NOMO-1 treated with DMSO at 0.1 percent for 48 hours (cell line): ENCODE measurements around the gene PHLDB3.

ENCODE experiments used
- DNase-seq: peaks from one replicate; lab custom pipeline; 2025; ENCODE audit not compliant: unreplicated experiment; lab: John Stamatoyannopoulos, UW

The PHLDB3 gene

DNA sequence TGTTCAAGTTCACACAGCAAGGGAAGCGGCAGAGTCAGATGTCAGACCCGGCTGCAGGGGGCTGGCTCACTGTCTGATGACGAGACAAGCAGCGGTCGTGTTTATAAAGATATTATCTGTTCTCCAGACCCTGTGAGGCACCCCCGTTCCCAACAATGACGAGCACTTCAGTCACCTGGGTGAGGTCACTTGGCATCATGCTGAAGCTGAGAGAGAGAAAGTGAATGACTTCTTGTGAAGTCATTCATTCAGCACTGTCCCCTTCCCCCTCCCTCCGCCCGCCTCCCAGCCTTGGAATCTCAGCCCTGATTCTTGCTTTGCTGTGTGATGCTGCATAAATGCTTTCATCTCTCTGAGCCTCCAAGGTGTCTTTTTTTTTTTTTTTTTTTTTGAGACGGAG is 34.3 kb downstream of the PHLDB3 start:
- DNase-seq = no peak

DNA sequence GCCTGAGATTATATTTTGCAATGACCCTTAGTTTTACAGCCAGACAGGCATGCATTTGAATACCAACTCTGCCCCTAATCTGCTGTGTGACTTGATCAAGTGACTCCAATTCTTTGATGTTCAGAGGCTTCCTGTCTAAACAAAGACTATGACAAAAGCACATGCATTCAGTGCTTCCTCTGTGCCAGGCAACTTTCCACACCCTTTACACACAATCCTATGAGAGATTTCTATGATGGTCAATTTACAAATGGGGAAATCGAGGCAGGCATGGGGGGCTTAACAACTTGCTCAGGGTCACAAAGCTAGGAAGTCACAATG is 35.4 kb downstream of the PHLDB3 start:
- DNase-seq = no peak

DNA sequence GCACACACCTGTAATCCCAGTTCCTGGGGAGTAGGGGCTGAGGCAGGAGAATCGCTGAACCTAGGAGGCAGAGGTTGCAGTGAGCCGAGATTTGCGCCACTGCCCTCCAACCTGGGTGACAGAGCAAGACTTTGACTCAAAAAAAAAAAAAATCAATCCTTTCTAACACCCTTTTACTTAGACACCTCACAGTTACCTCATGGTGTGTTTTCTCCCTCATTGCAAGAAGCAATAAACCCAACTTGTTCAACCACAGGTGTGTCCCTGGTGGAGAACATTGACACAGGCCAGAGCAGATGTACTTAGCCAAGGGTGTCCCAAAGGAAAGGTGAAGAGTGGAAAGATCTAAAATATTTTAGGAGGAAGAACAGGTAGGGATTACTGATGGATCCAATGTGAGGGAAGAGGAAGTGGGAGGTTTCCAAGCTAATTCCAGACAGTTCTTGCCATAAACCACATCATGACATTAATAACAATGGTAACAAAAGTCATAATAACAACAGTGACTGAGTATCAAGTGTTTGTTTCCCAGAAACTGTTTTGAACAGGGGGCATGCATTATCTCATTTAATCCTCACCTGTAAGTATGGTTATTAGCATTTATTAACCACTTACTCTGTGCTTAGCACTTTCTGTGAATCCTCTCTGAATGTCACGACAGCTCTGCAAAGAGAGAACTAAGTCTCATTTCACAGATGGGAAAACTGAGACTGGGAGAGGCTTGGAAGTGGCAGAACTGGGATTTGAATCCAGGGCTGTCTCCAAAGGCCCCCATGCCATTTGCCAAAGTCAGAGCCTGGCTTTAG is 36.0 kb downstream of the PHLDB3 start:
- DNase-seq = no peak

GRCh38 chr19:43467730-43468129 is 36.8 kb downstream of the PHLDB3 start:
- no peak for DNase-seq

- no peak for DNase-seq
Measured at GRCh38 chr19:43467276-43467675, 37.3 kb downstream of the PHLDB3 start.

DNA sequence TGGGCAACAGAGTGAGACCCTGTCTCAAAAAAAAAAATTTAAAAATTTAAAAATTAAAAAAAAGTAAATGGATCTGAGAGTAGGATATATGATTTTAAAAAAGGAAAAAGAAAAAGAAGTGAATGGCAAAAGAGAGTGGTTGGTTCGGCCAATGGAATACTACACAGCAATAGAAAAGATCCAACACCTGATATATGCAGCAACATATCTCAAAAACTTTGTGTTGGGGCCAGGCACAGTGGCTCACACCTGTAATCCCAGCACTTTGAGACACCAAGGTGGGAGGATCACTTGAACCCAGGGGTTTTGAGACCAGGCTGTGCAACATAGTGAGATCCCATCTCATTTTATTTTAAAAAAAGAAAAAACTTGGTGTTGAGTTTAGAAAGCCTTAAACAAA is 37.8 kb downstream of the PHLDB3 start:
- DNase-seq = no peak

DNA sequence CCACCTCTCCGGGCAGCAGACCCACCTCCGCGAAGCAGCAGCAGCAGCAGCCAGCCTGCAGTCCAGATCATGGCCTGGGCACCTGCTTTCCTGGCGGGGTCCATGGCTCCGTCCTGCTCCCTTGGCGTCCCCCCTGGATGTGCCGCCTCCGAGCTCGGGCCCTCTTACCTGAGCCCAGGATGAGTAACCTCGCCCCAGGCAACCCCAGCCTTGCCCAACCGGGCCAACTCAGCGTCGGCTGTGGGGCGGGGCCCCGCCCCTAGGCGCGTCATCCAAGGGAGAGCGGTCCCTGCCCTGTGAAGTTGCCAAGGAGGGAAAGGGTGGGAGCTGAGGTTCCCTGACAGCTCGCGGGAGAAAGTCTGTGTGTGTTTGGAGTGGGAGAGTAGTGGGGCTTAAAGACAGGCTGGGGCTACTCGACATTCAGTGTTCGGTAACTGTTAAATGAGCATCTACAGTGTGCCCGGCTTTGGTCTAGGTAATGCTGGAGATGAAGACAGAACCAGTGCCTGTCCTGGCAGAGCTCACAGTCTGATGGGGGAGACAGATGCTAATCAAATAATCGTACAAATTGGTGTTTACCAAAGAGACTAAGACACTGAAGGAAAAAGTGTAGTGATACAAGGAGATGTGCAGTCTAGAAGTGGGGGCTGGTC is 39.0 kb downstream of the PHLDB3 start, which contains the start of gene LYPD3:
Gene LYPD3, minus strand, starts transcription at position 141 of the 653 bp plus-strand sequence. Its CDS starts 37 bp downstream, at position 104.
- no peak for DNase-seq

- DNase-seq = no peak
Measured at GRCh38 chr19:43464134-43464775, 40.3 kb downstream of the PHLDB3 start.

DNA sequence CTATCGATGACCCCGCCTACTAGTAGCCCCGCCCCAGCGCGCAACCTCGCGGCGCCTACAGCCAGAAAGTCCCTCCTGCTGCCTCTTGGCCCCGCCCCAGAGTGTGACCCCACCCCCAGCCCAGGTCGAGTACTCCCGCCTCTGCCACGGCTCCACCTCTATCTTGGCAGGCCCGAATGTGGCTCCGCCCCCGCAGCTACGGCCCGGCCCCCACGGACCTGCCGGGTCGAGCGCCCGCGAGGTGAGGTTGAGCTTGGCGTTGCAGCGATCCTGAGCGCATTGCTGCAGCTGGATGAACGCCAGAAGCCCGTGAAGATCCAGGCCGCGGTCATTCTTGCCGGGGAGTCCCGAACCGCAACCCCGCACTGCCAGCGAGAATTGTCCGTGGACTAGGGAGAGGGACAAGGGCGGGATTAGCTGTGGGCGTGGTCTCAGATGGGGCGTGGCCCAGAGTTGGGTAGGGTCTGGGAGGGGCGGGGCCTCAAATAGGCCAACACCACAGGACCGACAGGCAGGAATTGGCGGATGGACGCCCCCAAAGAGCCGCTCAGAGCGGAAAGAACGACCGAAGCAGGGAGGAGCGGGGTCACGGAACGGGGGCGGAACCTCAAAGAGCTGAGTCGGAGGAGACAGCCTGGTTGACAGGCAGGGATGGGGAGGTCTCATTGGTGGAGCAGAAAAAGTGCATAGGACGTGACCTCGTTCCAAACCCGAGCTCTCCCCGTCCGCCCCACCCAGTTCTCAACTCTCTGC is 41.0 kb downstream of the PHLDB3 start:
- peak; percentile 96 for DNase-seq

DNA sequence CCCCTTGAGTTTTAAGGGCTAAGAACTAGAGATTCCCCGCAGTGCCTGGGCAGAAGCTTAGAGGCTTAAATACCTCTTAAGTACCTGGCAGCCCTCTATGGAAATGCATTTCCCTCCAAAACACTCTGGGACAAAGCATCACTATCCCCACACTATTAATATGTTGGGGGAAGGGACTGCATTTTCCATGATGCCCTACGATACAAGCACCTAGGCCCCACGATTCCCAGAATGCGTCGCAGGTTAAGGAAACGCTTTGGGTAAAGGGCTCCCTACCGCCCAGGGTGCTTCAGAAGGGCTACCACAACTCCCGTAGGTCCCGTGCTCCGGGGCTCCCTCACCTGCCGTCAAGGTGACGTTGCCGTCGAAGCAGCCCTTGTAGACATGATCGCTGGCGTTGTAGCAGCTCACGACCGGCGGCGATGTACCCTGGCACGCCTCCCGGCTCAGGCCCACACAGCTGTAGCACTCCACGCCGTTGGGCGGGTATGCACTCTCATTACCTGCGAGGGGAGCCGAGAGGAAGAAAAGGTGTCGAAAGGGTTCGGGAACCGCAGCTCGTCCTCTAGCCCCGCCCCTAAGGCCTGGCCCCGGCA is 41.7 kb downstream of the PHLDB3 start:
- DNase-seq = no peak

GRCh38 chr19:43462383-43462782 is 42.2 kb downstream of the PHLDB3 start:
- no peak for DNase-seq

DNA sequence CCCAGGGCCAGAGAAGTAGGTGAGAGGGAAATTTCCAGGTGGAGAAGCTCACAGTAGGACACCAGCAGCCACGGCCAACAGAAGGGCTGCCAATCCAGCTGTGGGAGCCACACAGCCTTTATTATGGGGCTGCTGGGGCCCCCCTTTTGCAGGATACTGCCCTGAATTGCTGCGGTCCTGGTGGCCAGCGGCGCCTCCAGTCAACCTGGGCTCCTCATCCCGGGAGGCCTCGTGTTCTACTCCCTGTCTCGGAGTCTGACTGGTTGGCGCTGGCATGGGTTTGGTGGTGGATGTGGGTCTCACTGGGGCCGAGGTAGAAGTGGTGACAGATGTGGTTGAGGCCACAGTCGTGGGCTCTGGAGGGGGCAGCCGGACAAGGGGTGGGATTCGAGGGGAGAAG is 43.2 kb downstream of the PHLDB3 start:
- DNase-seq = no peak

DNA sequence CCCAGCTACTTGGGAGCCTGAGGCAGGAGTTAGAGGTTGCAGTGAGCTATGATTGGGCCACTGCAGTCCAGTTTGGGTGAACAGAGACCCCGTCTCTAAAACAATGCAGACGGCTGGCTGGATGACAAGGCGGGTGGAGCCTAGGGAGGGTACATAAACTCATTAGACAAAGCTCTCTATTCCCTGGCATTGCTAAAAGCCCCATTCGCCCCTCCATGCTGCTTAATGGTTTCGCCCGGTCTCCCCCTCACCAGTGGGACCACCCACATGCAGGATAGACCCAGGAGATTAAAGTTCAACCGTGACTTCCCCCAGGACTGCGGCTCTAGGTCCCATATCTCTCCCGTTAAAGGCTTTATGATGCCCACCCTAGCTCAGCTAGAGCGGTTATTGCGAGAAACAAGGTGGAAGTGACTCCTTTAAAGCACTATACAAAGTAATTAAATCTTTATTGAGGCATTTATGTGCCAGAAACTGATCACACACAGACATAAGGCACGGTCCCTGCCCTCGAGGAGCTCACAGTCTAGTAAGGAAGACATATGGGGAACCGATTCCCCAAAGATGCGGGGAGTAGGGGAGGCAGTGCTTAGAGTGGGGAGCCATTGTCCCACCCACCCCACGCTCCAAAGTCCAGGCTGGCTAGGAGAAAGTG is 44.1 kb downstream of the PHLDB3 start:
- no peak for DNase-seq

DNA sequence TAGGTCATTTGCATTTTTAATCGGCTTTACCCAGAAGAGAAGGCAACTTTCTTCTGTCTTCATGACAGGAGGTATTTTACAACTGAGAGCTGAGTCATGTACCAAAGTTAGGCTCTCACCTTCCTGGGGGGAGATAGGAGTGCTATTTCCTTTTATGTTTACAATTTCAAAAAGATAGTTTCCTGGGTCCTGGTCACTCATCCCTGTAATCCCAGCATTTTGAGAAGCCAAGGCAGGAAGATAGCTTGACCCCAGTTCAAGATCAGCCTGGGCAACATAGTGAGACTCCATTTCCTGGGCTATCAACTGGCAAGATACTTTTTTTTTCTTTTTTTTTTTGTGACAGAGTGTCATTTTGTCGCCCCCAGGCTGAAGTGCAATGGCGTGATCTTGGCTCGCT is 46.7 kb downstream of the PHLDB3 start:
- DNase-seq = no peak

- peak; percentile 70 for DNase-seq
Measured at GRCh38 chr19:43455321-43456113, 49.0 kb downstream of the PHLDB3 start.

- no peak for DNase-seq
Measured at GRCh38 chr19:43454031-43454430, 50.5 kb downstream of the PHLDB3 start.

DNA sequence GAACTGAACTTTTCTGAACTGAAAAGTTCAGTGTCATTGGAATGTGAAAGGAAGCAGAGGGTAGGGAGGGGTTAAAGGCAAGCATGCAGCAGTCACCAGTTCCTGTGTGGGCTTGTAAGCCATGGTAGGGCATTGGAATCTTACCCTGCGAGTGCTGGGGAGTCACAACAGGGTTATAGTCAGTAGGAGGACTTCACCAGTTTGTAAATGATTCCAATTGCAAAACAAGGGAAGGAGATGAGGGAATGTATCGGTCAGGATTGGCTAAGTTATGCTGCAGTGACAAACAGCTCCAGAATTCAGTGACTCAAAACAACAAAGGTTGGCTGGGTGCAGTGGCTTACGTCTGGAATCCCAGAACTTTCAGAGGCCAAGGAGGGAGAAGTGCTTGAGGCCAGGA is 52.0 kb downstream of the PHLDB3 start:
- no peak for DNase-seq

- no peak for DNase-seq
Measured at GRCh38 chr19:43450545-43450997, 54.0 kb downstream of the PHLDB3 start.

DNA sequence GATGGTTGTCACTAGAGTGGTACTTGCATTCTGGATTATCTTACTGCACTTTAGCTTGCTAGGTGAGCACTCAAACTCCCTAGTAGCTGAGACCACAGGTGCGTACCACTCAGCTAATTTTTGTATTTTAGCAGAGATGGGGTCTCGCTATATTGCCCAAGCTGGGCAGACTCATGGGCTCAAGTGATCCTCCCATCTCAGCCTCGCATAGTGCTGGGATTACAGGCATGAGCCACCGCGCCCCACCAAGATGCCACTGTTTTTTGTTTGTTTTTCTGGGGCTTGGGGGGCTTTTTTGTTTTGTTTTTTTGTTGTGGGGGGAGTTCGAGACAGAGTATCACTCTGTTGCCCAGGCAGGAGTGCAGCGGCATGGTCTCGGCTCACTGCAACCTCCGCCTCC is 56.9 kb downstream of the PHLDB3 start:
- DNase-seq = no peak
